ENCODE data around the gene RBMS2.

DNA sequence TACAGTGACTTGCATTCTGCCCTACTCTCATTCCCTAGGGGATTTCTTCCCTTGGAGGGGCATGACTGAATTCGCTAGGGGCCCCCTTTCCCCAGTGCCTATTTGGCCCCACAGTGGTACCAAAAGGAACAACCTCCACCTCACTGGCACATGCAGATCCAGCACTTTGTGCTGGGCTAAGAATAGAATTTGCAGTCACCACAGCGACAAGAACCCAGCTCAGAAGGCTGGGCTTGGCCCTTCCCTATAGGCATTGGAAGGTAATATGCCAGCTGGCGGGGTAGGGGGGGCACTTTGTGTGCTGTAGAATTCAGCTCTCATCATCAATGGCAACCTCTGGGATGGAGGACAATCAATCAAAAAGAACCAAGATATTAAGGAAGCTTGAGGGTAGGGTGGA is 94.6 kb downstream of the RBMS2 start:
- TF ChIP-seq, protein P1, sequence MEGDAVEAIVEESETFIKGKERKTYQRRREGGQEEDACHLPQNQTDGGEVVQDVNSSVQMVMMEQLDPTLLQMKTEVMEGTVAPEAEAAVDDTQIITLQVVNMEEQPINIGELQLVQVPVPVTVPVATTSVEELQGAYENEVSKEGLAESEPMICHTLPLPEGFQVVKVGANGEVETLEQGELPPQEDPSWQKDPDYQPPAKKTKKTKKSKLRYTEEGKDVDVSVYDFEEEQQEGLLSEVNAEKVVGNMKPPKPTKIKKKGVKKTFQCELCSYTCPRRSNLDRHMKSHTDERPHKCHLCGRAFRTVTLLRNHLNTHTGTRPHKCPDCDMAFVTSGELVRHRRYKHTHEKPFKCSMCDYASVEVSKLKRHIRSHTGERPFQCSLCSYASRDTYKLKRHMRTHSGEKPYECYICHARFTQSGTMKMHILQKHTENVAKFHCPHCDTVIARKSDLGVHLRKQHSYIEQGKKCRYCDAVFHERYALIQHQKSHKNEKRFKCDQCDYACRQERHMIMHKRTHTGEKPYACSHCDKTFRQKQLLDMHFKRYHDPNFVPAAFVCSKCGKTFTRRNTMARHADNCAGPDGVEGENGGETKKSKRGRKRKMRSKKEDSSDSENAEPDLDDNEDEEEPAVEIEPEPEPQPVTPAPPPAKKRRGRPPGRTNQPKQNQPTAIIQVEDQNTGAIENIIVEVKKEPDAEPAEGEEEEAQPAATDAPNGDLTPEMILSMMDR (IDR thresholded peaks at IDR 0.05; ENCODE audit: poor library complexity) = no peak
- TF ChIP-seq EZH2 (IDR thresholded peaks at IDR 0.05; ENCODE audit: borderline replicate concordance) = no peak
- no peak for TF ChIP-seq EZH2phosphoT487 (IDR thresholded peaks at IDR 0.05; ENCODE audit: low read depth, severe bottlenecking, unreplicated experiment)

Measured in hepatocyte (in vitro differentiated cells).